ENCODE data around the gene IFT43. TPM values are rescaled to one million over a fixed set of nuclear protein-coding genes. Genes with fewer than 3 reads are reported as not detected.

The IFT43 gene
- total and polyA plus RNA-seq, 10 of the 15 experiments (the other 5 are each of a cell fraction or from before 2014, with no cell fraction given): 8.2 to 24.8 (median 14.0) TPM

- no peaks in the 10 kb centered on the region for H3K79me2 ChIP-seq (ENCODE audit: control insufficient read depth, insufficient read depth, low read length)
- no peaks in the 10 kb centered on the region; the same call in 1 of the 2 replicates for H4K20me1 ChIP-seq (ENCODE audit: control insufficient read depth, insufficient read depth)
- DNase-seq (ENCODE audit: low read depth, low spot score): no peak
- no peak overlapping the region for H3K4me2 ChIP-seq (ENCODE audit: control insufficient read depth, insufficient read depth)
- ChIA-PET POLR2A (no interaction called here), SMC1A (ENCODE audit: uncharacterized antibody, unreplicated experiment) (no interaction called here), RAD21 (ENCODE audit: unreplicated experiment) (no interaction called here), CTCF (no interaction called here)
- H3K36me3 ChIP-seq (ENCODE audit: control insufficient read depth in 2 of 2, insufficient read depth in 2 of 2, low read length in 1 of 2): no peaks in the 10 kb centered on the region
- no peak for ATAC-seq
- 17% methylated on average over 2 of the region's 3 CpGs for WGBS (ENCODE audit: insufficient coverage, insufficient replicate concordance, low lambda C conversion rate, missing lambda C conversion rate)
- no peak overlapping the region for H3K27ac ChIP-seq (ENCODE audit: control insufficient read depth, insufficient read depth)
- no TSS peak for BruUV-seq (replicated peaks)
- H3K4me3 ChIP-seq: no peak overlapping the region
- H3K27me3 ChIP-seq (replicated peaks in 1 of 2; ENCODE audit: control insufficient read depth in 2 of 2, insufficient read depth in 2 of 2, low read length in 1 of 2): no peaks in the 10 kb centered on the region
- H2AFZ ChIP-seq (ENCODE audit: control insufficient read depth, low read depth, low read length): no peak overlapping the region
- no peak overlapping the region for H3K9ac ChIP-seq (ENCODE audit: control insufficient read depth, insufficient read depth, low read length)
- in situ Hi-C loops (cut with MboI): no loop called here
- no peak for FAIRE-seq
- no peaks in the 10 kb centered on the region for H3K4me1 ChIP-seq (ENCODE audit: control insufficient read depth, insufficient read depth, low read length)
- no peaks in the 10 kb centered on the region for H3K9me3 ChIP-seq (replicated peaks; ENCODE audit: control insufficient read depth, insufficient read depth, low read length)
- intact Hi-C loops (cut with micrococcal nuclease; ENCODE audit: unreplicated experiment): no loop called here
- TF ChIP-seq SIN3A (IDR thresholded peaks at IDR 0.05; ENCODE audit: low read depth, low read length) (no peak), BCLAF1 (IDR thresholded peaks at IDR 0.05) (no peak), EZH2 (IDR thresholded peaks at IDR 0.05; ENCODE audit: borderline replicate concordance, control insufficient read depth, low read depth, low read length) (no peak), TCF3 (IDR thresholded peaks at IDR 0.05; ENCODE audit: borderline replicate concordance, insufficient read depth, low read depth, low read length) (no peak), MTA2 (IDR thresholded peaks at IDR 0.05; ENCODE audit: low read depth) (no peak), JUNB (IDR thresholded peaks at IDR 0.05) (no peak), HDAC6 (IDR thresholded peaks at IDR 0.05; ENCODE audit: unreplicated experiment) (no peak), IRF5 (IDR thresholded peaks at IDR 0.05; ENCODE audit: borderline replicate concordance) (no peak), YBX1 (IDR thresholded peaks at IDR 0.05) (no peak), TBL1XR1 (IDR thresholded peaks at IDR 0.05; ENCODE audit: low read depth, low read length) (no peak), MAX (IDR thresholded peaks at IDR 0.05; ENCODE audit: low read depth, low read length) (no peak), PML (IDR thresholded peaks at IDR 0.05; ENCODE audit: low read length) (no peak), ZNF384 (IDR thresholded peaks at IDR 0.05; ENCODE audit: borderline replicate concordance, low read depth, low read length) (no peak), RB1 (IDR thresholded peaks at IDR 0.05; ENCODE audit: borderline replicate concordance) (no peak), EP300 (IDR thresholded peaks at IDR 0.05; ENCODE audit: borderline replicate concordance in 1 of 2, control insufficient read depth in 1 of 2, low read depth in 2 of 2, low read length in 2 of 2) (no peak)
- TF ChIP-seq, protein P1, sequence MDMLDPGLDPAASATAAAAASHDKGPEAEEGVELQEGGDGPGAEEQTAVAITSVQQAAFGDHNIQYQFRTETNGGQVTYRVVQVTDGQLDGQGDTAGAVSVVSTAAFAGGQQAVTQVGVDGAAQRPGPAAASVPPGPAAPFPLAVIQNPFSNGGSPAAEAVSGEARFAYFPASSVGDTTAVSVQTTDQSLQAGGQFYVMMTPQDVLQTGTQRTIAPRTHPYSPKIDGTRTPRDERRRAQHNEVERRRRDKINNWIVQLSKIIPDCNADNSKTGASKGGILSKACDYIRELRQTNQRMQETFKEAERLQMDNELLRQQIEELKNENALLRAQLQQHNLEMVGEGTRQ (IDR thresholded peaks at IDR 0.05; ENCODE audit: borderline replicate concordance, low read depth, low read length): no peak
- TF ChIP-seq, protein P2, sequence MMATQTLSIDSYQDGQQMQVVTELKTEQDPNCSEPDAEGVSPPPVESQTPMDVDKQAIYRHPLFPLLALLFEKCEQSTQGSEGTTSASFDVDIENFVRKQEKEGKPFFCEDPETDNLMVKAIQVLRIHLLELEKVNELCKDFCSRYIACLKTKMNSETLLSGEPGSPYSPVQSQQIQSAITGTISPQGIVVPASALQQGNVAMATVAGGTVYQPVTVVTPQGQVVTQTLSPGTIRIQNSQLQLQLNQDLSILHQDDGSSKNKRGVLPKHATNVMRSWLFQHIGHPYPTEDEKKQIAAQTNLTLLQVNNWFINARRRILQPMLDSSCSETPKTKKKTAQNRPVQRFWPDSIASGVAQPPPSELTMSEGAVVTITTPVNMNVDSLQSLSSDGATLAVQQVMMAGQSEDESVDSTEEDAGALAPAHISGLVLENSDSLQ (IDR thresholded peaks at IDR 0.05): no peak
Observed at GRCh38 chr14:76129851-76130576, 144.5 kb downstream of the IFT43 start.
